ENCODE measurements around the gene AGBL2. TPM values are rescaled to one million over a fixed set of nuclear protein-coding genes. Genes with fewer than 3 reads are reported as not detected.

AGBL2 gene
- total and polyA plus RNA-seq, 10 donors = 1.1 to 5.1 (median 2.4) TPM

GRCh38 chr11:47615249-47615648 is 99.9 kb downstream of the AGBL2 start:
- Histone ChIP-seq H3K9me3 (no peaks in the 10 kb centered on the region), H3K27me3 (replicated peaks in 1 of 7) (no peaks in the 10 kb centered on the region), H3K36me3 (peaks cover 0 to 59% (median 28%) of the 10 kb centered on the region in 6 donors), H3K27ac (no peak overlapping the region), H3K4me1 (peaks cover 0 to 15% (median 7%) of the 10 kb centered on the region in 6 donors), H3K4me3 (no peak overlapping the region)
- DNase-seq = no peak
- intact Hi-C loops (cut with DNase I; ENCODE audit: low total_unique reads) = no loop called here
- TF ChIP-seq CTCF (IDR thresholded peaks at IDR 0.05 in 8 of 11, conservative IDR thresholded peaks at IDR 0.05 in 3 of 11) (no peak), POLR2AphosphoS5 (IDR thresholded peaks at IDR 0.05) (no peak), POLR2A (IDR thresholded peaks at IDR 0.05) (no peak)

GRCh38 chr11:47611348-47611794 is 103.8 kb downstream of the AGBL2 start:
- intact Hi-C loops (cut with DNase I; ENCODE audit: low total_unique reads) = no loop called here
- H3K36me3 ChIP-seq = peaks cover 0 to 20% (median 5%) of the 10 kb centered on the region in 6 donors
- peaks cover 0 to 15% (median 7%) of the 10 kb centered on the region in 6 donors for H3K4me1 ChIP-seq
- peak in 1 of 3 donors; percentile 10 for TF ChIP-seq POLR2AphosphoS5 (IDR thresholded peaks at IDR 0.05)
- TF ChIP-seq CTCF (IDR thresholded peaks at IDR 0.05 in 8 of 11, conservative IDR thresholded peaks at IDR 0.05 in 3 of 11) = no peak
- 35 to 57% (median 47%) methylated on average over 6 of the region's 6 CpGs for WGBS, 5 donors
- peak overlapping the region in 1 of 8 donors; percentile 31 for H3K27ac ChIP-seq
- DNase-seq = peak; percentile 36
- H3K4me3 ChIP-seq = no peak overlapping the region
- H3K9me3 ChIP-seq = no peaks in the 10 kb centered on the region
- no peaks in the 10 kb centered on the region for H3K27me3 ChIP-seq (replicated peaks in 1 of 7)

DNA sequence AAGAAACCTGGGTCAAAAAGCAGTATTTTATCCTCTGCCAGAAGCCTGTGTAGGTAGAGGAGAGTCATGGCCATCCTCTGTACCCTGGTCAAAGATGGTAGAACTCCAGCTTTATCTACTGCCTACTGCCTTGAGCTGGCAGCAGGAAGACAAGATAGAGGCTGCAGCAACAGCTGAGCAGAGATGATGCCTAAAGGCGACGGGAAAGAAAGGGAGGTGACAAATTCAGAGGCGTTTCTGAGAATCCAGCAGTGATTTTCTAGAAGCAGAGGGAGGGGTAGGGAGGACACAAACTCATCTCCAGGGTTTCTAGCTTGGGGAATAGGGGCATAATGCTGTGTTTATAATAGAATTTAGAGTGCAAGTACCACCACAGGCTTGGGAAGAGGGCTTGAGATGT is 105.5 kb downstream of the AGBL2 start:
- no peak for TF ChIP-seq CTCF (IDR thresholded peaks at IDR 0.05 in 8 of 11, conservative IDR thresholded peaks at IDR 0.05 in 3 of 11)
- no peak for TF ChIP-seq POLR2A (IDR thresholded peaks at IDR 0.05)
- no peak for TF ChIP-seq POLR2AphosphoS5 (IDR thresholded peaks at IDR 0.05)
- Histone ChIP-seq H3K9me3 (no peaks in the 10 kb centered on the region), H3K4me1 (peaks cover 0 to 15% (median 7%) of the 10 kb centered on the region in 6 donors), H3K4me3 (no peak overlapping the region), H3K27me3 (replicated peaks in 1 of 7) (no peaks in the 10 kb centered on the region), H3K27ac (no peak overlapping the region), H3K36me3 (peaks cover 0 to 13% (median 4%) of the 10 kb centered on the region in 6 donors)
- DNase-seq = no peak
- intact Hi-C loops (cut with DNase I; ENCODE audit: low total_unique reads) = no loop called here
- WGBS, 5 donors = 65 to 85% (median 78%) methylated on average over 3 of the region's 3 CpGs

Small RNAs within 50 kb of the gene (small RNA-seq; reads per million reads assigned to genes)
- gene RF00019 = 0 reads per million in 4 donors

Other genes starting within 250 kb of the AGBL2 start
- 100 to 1,000 TPM; 107 to 171 (median 122) TPM for gene CELF1, start 162.2 kb downstream of the AGBL2 start, total RNA-seq
- gene CELF1, start 162.2 kb downstream of the AGBL2 start, polyA plus RNA-seq = 10 to 100 TPM; 18.5 to 39.2 (median 30.9) TPM
- gene PTPMT1, start 149.8 kb downstream of the AGBL2 start, total RNA-seq = 100 to 1,000 TPM in 1 of 7 donors, 10 to 100 TPM in 6; 26.1 to 101 (median 30.6) TPM
- gene PTPMT1, start 149.8 kb downstream of the AGBL2 start, polyA plus RNA-seq = 10 to 100 TPM; 40.9 to 55.2 (median 47.4) TPM
- 10 to 100 TPM; 14.3 to 22.4 (median 19.4) TPM for gene KBTBD4, start 136.4 kb downstream of the AGBL2 start, total RNA-seq
- gene KBTBD4, start 136.4 kb downstream of the AGBL2 start, polyA plus RNA-seq = 10 to 100 TPM in 1 of 3 donors, 1 to 10 TPM in 2; 8.7 to 13.3 (median 9.7) TPM
- gene NDUFS3, start 136.3 kb downstream of the AGBL2 start, total RNA-seq = 10 to 100 TPM; 53.1 to 76.7 (median 68.5) TPM
- 100 to 1,000 TPM; 122 to 141 (median 137) TPM for gene NDUFS3, start 136.3 kb downstream of the AGBL2 start, polyA plus RNA-seq
- gene FAM180B, start 128.7 kb downstream of the AGBL2 start, total RNA-seq = not detected
- gene FAM180B, start 128.7 kb downstream of the AGBL2 start, polyA plus RNA-seq = under 1 TPM in 2 of 3 donors, not detected in 1; 0.07 to 0.22 TPM
- 1 to 10 TPM in 2 of 7 donors, under 1 TPM in 5; 0.41 to 2.5 (median 0.93) TPM for gene C1QTNF4, start 121.0 kb downstream of the AGBL2 start, total RNA-seq
- 1 to 10 TPM; 1.6 to 1.9 (median 1.8) TPM for gene C1QTNF4, start 121.0 kb downstream of the AGBL2 start, polyA plus RNA-seq
- 10 to 100 TPM; 22.0 to 47.1 (median 35.0) TPM for gene MTCH2, start 72.8 kb downstream of the AGBL2 start, total RNA-seq
- gene MTCH2, start 72.8 kb downstream of the AGBL2 start, polyA plus RNA-seq = 10 to 100 TPM; 21.5 to 39.3 (median 38.0) TPM
- gene FNBP4, start 52.0 kb upstream of the AGBL2 start, total RNA-seq = 100 to 1,000 TPM; 114 to 217 (median 157) TPM
- gene FNBP4, start 52.0 kb upstream of the AGBL2 start, polyA plus RNA-seq = 10 to 100 TPM; 32.0 to 59.2 (median 51.2) TPM
- 10 to 100 TPM; 39.8 to 54.8 (median 46.9) TPM for gene NUP160, start 133.0 kb upstream of the AGBL2 start, total RNA-seq
- gene NUP160, start 133.0 kb upstream of the AGBL2 start, polyA plus RNA-seq = 10 to 100 TPM; 16.0 to 20.3 (median 16.0) TPM

All from spleen (tissue), 11 donors.